Kidney capillary endothelial cell (primary cell): Measurements from ENCODE around the gene MYO5A.
A peak's percentile ranks its signal among the peaks of the same experiment; 100 is the strongest.
"Not testable (repeated sequence)": the region's sequence is repeated elsewhere in the genome, so short reads cannot be mapped to it uniquely, and the experiment has no call there.

Experiments used
- DNase-seq: peaks from one replicate; pipeline ENCODE4 v3.0.0-alpha.2; 2018; ENCODE audit warnings: low spot score

MYO5A gene

DNA sequence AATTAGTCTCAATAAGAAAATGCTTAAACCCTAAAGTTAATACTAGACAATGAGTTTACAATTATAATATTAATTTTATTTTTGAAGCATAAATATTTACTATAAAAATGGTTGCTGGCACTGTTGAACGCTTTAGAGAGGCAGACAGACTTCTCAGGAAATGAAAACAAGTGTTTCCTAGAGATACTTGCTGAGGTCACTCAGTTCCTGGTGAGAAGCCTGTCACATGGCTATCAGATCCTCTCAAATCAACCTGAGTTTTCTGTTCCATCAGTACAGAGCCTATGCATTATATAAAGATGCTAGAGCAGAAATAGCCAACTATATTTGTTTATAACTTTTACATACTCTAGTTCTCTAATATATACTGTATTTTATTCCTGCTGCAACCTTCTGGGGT lies 109.2 kb downstream of the MYO5A start:
- DNase-seq: peak; percentile 23

DNA sequence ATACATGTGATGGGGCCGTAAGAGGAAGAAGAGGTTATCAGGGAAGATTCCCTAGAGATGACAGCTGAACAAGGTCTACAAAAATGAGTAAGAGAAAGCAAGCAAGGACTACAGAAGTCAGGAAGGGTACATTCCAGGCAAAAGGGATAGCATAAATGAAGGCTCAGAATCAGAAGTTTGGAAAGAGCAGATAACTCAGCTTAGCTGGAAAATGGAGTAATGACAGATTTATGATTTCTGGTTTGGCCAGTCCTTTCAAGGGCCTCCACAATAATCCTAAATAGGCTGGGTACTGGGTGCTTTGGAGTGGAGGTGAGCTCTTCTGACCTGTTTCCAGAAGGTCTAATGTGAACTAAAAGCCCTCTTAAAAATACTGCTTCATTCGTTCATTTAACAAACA lies 110.7 kb downstream of the MYO5A start:
- DNase-seq: no peak

DNA sequence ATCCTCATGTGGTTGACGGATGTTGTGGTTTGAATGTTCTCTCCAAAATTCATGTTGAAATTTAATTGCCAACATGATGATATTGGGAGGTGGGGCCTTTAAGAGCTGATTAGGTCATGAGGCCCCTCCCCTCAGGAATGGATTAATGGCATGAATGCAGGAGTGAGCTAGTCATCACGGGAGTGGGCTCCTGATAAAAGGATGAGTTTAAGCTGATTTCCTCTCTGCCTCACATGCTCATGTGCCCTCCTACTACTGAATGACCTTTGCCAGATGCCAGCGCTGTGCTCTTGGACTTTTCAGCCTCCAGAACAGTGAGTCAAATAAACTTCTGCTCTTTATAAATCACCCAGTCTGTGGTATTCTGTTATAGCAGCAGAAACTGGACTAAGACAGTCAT lies 111.2 kb downstream of the MYO5A start:
- DNase-seq: peak; percentile 15

DNA sequence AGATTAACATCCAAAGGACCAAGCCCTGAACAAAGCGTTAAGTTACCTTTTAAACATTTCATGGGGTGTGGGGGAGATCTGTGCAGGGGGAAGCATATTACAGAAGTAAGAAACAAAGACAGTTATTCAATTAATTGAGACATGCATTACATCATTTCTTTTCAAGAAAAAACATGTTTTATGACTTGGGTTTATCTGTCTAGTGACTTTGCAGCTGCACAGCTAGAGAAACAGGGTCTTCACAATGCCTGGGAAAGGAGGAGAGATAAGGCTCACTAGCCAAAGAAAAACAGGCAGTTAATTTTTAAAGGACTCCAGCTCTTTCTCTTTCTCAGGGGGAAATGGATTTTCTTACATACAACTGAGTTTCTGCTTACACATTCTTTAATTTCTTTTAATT lies 112.1 kb downstream of the MYO5A start:
- DNase-seq: not testable (repeated sequence)

DNA sequence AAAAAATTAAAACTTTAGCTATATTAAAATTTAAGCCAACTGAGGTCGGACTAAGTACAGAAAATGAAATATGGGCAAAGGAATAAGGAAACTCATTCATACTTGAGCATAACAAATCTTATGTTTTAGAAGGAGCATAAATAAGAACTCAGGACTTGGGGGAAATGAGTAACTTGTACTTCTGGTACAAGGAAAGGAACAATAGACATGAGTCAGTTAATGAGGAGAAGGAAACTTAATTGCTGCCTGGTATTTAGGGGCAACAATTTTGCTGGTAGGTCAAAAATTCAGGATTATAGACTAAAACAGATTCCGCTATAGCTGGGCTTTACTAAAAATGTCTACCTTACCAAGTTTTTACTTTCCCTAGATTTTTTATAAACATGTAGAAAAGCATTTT lies 113.1 kb downstream of the MYO5A start:
- peak; percentile 83 for DNase-seq

DNA sequence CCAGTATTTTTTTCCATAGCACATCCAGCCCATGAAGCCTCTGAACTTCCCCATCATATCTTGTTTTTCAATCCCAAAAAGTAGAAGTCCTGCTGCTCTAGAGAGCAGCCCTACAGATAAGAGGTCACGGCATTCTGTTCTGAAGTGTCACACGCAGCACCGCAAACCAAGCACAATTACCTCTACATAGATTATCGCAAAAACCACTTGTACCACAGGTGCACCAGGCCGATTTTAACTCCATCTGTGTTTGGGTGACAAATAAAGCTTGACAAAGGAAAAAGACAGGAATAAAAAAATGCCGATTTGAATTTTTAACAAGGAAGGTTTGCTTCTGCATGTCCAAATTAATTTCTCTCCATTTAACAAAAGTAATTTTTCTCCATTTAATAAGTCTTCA lies 113.7 kb downstream of the MYO5A start:
- no peak for DNase-seq

DNA sequence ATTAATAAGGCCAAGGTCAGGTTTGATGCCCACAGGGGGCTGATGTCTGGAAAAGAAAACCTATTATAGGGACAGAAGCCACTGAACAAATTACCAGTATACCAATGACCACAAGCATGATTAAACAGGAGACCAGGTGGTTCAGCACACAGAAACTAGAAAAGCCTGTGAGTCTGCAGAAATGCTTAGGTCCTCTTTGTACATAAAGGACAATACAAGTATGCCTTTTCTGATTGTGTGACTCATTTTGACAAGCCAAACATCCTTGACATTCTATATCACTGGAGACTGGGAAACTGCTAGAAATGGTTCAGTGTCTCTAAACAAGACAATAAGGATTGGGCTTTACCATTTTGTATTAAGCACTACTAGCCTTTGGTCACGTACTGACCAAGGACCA lies 119.9 kb downstream of the MYO5A start:
- peak; percentile 66 for DNase-seq

DNA sequence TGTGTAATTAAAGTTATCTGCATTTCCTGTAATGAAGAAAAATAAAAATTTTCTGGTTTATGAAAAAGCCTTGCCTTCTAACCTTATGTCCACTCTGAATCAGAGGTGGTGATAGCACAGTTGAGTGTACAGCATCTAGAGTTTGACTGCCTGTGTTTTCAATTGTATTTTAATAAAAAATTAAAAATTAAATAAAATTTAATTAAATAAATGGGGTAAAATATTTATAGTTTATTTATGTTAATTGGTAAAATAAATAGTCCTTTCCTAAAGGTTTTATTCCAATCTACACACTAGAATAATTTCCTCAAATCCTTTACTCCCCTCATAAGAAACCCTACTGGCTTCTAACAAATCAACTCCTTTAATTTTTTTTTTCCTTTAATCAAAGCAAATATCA lies 121.3 kb downstream of the MYO5A start:
- DNase-seq: no peak

DNA sequence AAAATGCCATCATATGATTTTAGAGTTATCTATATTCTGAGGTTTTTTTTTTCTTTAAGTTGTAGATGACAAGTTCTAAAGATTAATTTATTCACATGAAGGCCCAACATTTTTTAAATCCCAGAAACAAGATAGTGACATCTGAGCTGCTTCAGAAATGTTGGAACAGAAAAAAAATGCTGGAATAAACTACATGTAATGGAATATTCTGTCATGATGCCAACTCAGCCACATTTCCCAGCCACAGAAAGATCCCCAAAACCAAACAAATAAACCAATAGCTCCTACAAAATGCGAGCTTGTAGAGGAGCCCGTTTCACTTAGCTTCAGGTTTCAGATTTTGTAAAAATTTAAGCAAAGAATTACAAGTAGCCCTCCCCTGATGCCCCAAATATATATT lies 122.1 kb downstream of the MYO5A start:
- DNase-seq: no peak

DNA sequence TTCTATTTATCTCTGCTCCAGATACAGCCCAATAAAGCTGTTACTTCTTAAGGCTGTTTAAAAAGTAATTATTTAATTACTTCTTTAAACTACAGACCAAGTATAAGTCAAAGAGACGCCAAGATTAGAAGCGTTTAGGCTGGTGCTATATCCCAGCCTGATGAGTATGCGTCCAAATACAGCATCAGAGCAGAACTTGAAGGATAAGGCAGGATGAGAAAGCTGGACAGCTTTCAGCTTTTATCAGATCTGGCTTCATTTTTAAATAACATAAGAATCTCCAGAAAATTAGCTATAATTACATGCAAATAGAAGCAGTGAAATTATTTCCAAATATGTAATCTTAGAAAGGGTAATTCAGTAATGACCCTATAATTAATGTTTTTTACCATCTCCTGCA lies 122.8 kb downstream of the MYO5A start:
- no peak for DNase-seq

DNA sequence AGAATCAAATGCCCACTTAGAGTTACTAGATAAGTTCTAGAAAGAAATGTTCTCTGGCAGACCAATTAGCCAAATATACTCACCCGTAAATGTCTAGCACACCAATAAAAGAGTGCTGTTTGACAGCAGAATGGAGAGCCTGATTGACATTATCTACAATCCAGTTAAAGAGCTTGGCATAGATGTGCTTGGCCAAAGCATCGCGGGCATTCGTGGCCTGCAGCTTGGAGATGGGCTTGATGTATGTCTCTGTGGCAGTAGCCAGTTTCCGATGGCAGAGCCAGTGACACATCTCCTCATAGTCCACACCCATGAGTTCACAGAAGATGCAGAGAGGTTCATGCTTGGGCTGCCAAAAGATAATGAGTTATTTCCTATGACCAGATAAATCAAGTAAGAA lies 131.6 kb downstream of the MYO5A start:
- no peak for DNase-seq

DNA sequence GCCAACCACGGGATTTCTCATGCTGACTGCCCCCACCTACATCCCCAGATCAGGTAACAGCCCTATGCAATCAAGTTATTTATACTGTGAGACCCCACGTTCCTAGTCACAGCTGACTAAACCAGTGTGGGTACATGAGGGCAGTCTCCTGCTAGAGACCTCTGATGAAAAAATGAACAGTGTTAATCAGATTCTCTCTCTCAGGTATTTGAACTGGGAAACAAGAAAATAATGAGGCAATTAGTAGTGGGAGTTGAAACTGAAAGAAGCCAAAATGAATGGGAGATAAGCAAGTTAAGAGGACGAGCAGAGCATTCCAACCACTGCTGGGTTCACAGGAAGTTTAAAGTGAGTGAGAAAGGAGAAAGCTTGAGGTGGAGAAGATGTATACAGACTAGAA lies 134.6 kb downstream of the MYO5A start:
- DNase-seq: no peak

DNA sequence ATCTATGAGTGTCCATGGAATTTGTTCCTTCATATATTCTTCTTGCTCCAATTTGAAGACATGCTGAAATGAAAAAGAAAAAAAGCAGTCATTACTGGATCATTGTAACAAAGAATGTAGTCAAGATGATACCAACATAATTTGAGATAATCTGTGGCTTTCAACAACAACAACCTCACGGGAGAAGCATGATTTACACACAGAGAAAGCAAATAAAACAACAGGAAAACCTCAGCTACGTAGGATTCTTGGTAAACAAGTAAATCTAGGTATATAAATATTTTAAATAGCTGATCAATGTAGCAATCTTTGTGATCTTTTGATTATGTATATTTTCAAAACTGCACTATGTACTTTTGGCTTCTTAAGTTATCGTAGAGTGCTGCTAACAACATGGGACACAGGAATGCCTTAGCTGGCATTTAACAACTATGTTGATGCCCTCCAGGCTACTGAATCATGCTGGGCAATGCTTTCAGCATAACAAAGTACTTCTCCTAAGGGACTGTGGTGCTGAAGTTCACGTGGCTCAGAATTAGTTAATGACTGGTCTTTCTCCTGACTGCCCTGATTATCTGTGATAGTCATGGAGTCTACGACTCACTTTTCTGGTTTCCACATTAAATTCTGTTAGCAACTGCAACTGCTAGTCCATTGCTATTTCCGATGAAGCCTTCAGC lies 136.5 kb downstream of the MYO5A start:
- DNase-seq: no peak

DNA sequence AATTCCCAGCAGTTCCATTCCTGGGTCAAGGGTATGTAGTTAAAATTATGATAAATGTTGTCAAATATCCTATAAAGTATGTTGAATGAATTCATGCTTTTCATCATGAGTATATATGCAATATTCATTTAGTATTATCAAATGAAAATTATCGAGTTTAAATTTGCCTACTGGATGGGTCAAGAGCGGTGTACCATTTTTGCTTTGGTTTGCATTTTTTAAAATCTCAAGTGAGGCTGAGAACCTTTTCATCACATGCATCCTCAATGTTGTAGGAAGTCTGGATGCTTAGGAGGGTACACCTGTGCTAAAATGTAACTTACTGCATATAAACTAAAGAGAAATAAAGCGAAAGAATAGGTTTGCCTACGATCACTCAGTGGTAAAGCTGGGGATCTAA lies 137.6 kb downstream of the MYO5A start:
- no peak for DNase-seq

DNA sequence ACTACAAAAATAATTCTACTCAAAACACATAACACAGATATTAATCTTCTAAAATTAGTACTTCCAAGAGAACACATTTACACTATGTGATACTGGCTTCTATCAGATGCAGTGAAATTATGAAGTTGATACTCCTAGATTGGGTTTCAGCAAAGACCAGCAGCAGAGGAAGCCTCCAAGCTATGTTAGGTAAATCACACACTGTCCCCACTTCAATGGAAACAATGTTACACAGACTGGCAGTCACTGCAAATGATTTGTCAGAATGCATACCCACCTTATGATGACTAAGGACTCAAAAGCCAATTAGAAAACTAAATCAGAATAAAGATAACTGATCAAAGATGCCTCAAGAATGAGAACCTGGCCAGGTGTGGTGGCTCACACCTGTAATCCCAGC lies 143.0 kb downstream of the MYO5A start:
- no peak for DNase-seq

DNA sequence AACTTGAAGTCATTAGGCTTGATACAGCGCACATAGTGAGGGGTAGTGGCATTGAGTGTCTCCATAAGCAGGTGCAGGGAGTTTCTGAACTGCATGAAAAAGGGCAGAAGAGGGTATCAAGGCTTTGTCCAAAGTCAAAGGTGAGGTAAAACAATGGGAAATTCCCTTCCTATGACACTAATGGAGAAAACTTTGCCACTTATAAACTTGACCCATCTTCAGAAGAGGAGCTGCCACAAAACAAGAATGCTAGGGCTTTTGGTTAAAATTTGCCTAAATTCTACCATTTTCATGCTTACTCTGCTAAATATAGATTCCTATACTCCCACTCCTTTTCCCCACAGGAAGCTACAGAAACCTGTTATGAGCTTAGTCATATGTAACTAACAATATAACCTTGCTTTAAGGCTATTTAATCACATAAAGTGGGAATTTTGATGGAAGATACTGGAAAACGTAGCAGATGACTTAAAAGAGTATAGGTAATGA lies 145.5 kb downstream of the MYO5A start:
- peak; percentile 48 for DNase-seq

DNA sequence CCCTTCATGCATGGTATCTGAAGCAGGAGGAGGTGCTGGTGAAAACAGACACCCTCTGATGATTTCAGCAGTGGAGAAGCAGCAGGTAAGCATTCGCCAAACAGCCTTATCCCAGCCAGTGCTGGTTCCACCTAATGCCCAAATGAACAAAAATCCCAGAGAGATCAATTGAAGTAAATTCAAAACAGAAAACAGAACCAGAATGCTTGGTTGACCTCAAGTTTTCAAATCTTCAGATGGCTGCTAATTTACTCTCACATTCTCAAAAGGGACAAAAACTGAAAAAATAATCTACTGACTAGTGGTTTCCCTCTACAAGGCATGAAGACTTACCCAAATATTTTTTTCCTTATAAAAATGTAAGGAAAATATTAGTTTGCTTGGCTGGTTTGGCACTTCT lies 146.0 kb downstream of the MYO5A start:
- no peak for DNase-seq

DNA sequence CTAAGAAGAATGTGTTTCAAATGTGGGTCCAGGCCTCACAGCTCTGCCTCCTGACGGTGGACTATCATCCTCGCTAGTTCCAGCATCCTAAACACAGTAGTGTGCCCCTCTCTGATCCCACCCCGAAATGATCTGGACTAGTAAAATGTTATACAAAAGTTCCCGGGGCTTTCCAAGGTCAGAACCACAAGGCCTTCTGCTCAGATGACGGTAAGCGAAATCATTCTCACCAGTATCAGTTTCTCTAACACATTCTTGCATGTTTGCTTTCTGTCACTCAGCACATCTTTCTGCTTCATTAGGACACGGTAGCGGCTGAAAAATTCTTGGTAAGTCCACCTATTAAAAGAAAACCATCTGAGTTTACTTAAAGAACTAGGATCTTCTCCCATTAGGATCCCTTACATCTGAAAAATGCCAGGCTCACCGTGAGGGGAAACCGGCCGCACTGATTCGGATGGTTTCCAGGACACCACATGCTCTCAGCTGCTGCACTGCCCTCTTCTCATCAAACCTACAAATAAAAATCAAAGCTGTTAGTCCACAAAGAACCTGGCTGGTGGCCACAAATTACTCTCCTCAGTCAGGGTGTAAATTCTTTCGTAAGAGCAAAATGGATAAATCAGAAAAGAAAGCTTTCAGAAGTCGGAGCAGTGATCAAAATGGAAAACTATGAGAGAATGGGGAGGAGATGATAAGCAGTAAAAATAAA lies 149.1 kb downstream of the MYO5A start:
- no peak for DNase-seq

DNA sequence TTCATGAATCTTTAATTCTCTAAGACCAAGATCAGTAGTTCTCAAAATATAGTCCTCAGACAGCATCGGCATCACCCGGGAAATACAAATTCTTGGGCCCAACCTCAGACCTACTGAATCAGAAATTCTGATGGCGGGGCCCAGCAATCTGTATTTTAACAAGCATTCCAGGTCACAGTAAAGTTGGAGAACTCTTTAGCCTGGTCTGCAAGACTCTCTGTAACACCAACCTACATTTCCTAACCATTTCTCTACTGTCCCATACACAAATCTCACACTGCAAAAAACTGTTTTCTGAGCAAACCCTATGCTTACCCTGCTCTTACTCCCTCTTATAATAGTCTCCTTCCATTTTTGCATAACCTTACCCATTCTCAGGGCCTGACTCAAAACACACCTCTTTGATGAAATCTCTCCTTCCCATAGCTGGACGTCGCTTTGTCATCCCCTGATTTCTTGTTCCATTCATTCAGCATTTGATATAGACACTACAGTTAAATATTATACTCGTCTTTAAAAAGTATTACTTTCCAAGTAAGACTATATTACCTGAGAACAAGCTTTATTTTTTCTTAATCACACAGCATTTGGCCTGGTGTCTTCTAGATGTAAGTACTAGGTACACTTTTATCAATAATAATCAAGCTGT lies 149.8 kb downstream of the MYO5A start:
- DNase-seq: no peak

DNA sequence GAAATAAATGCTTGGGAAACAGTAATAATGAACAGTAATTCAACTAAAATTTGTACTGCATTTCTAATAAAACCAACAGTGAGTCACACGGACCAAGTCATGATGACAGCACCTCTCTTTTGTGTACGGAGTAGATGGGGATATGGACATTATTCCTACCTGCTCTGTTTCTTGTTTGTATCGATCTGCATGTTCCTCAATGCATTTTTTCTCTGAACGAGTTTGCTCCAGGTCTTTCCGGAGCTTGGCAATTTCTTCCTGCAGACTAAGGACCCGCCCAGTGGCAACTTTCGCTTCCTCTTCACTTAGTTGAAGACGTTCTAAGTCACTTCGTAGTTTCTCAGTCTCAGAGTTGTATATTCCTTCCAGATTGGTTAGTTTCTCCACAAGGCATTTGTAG lies 158.7 kb downstream of the MYO5A start:
- no peak for DNase-seq

DNA sequence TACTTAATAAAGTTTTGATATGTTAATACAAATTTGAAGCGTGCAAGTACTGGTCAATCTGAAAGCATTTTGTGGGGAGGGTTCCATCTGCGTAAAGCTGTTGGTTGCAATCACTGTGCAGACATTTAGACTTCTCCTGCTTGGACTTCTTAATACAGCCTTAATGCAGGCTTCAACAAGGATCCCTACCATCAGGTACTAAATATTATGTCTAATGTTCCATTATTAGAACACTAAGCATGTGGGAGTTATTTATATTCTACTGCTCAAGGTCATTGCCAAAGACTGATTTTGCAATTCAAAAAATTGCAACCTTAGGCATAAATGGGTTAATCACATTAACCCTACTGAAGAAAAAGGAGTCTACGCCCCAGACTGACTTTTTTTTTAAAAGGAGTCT lies 159.2 kb downstream of the MYO5A start:
- DNase-seq: no peak

DNA sequence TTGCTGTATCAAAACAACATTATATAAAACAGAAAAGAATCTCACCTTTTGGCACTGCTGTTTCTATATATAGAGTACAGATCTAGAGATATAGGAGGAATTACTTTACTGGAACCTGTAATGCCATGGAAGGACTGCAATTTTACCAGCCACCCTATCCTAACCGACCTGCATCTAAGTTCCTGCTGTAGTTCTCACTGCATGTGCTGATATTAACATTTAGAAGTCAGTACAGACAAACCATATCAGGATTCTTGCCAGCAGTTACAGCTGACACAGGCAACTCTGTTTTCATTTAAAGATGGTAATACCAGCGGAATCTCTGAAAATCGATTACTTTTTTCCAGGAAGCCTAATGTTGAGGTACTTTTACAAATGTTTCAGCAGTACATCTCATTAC lies 159.7 kb downstream of the MYO5A start:
- DNase-seq: no peak

DNA sequence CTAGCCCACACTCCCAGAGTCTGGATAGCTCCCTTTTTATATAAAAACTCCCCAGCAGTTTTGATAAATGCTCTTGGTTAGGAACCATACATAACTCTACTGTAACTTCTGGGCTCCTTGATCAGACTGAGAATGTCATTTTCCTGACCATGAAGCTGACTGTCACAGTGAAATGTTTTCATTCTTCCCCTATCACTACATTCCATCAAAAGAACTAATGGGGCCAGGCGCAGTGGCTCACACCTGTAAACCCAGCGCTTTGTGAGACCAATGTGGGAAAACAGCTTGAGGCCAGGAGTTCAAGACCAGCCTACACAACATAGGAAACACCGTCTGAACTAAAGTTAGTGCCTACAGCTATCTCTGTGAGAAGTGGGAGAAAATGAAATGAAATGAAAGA lies 160.3 kb downstream of the MYO5A start:
- DNase-seq: no peak
